ENCODE data around the gene GRM8.

GRCh38 chr7:127091620-127092019, 161.1 kb downstream of the GRM8 start:
- TF ChIP-seq, protein P1, sequence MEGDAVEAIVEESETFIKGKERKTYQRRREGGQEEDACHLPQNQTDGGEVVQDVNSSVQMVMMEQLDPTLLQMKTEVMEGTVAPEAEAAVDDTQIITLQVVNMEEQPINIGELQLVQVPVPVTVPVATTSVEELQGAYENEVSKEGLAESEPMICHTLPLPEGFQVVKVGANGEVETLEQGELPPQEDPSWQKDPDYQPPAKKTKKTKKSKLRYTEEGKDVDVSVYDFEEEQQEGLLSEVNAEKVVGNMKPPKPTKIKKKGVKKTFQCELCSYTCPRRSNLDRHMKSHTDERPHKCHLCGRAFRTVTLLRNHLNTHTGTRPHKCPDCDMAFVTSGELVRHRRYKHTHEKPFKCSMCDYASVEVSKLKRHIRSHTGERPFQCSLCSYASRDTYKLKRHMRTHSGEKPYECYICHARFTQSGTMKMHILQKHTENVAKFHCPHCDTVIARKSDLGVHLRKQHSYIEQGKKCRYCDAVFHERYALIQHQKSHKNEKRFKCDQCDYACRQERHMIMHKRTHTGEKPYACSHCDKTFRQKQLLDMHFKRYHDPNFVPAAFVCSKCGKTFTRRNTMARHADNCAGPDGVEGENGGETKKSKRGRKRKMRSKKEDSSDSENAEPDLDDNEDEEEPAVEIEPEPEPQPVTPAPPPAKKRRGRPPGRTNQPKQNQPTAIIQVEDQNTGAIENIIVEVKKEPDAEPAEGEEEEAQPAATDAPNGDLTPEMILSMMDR (IDR thresholded peaks at IDR 0.05 in 2 of 3, conservative IDR thresholded peaks at IDR 0.05 in 1 of 3; ENCODE audit: control insufficient read depth in 2 of 3, extremely low read depth in 1 of 3, insufficient read depth in 1 of 3, low read depth in 3 of 3, low read length in 3 of 3), result no peak
- no peak for TF ChIP-seq CBX3 (IDR thresholded peaks at IDR 0.05; ENCODE audit: borderline replicate concordance, low read depth)
- TF ChIP-seq NR2C2 (IDR thresholded peaks at IDR 0.05; ENCODE audit: borderline replicate concordance, control insufficient read depth, insufficient read length, low read depth), result no peak
- TF ChIP-seq ZNF274 (IDR thresholded peaks at IDR 0.05; ENCODE audit: insufficient read depth, insufficient read length), result no peak
- no peak for TF ChIP-seq BRCA1 (IDR thresholded peaks at IDR 0.05; ENCODE audit: low read depth, low read length)
- no peak for TF ChIP-seq HDGF (IDR thresholded peaks at IDR 0.05)

All from GM12878 (cell line).